ENCODE data around the gene CORO2B.

Gene CORO2B

GRCh38 chr15:68621535-68621934, 42.7 kb downstream of the CORO2B start:
- no peak for TF ChIP-seq CTCF (conservative IDR thresholded peaks at IDR 0.05; ENCODE audit: low read depth, low read length)
- no peak for DNase-seq (ENCODE audit: low read depth)

GRCh38 chr15:68623301-68623892, 44.6 kb downstream of the CORO2B start:
- no peak overlapping the region for H3K4me3 ChIP-seq (ENCODE audit: low read length)
- no peak for TF ChIP-seq CTCF (conservative IDR thresholded peaks at IDR 0.05; ENCODE audit: low read depth, low read length)
- peak; percentile 46 for DNase-seq (ENCODE audit: low read depth)

More at GRCh38 chr15:68621535-68621934, 42.7 kb downstream of the CORO2B start:
- H3K4me3 ChIP-seq (ENCODE audit: low read length): no peak overlapping the region

GRCh38 chr15:68625853-68626252, 47.1 kb downstream of the CORO2B start:
- DNase-seq (ENCODE audit: low read depth): no peak
- H3K4me3 ChIP-seq (ENCODE audit: low read length): no peak overlapping the region
- no peak for TF ChIP-seq CTCF (conservative IDR thresholded peaks at IDR 0.05; ENCODE audit: low read depth, low read length)

GRCh38 chr15:68626283-68626682, 47.5 kb downstream of the CORO2B start:
- TF ChIP-seq CTCF (conservative IDR thresholded peaks at IDR 0.05; ENCODE audit: low read depth, low read length): no peak
- no peak for DNase-seq (ENCODE audit: low read depth)
- no peak overlapping the region for H3K4me3 ChIP-seq (ENCODE audit: low read length)

GRCh38 chr15:68626739-68627138, 47.9 kb downstream of the CORO2B start:
- no peak for DNase-seq (ENCODE audit: low read depth)
- H3K4me3 ChIP-seq (ENCODE audit: low read length): no peak overlapping the region
- no peak for TF ChIP-seq CTCF (conservative IDR thresholded peaks at IDR 0.05; ENCODE audit: low read depth, low read length)

GRCh38 chr15:68627476-68627875, 48.7 kb downstream of the CORO2B start:
- no peak for DNase-seq (ENCODE audit: low read depth)
- no peak for TF ChIP-seq CTCF (conservative IDR thresholded peaks at IDR 0.05; ENCODE audit: low read depth, low read length)
- no peak overlapping the region for H3K4me3 ChIP-seq (ENCODE audit: low read length)

- no peak for TF ChIP-seq CTCF (conservative IDR thresholded peaks at IDR 0.05; ENCODE audit: low read depth, low read length)
- no peak overlapping the region for H3K4me3 ChIP-seq (ENCODE audit: low read length)
- DNase-seq (ENCODE audit: low read depth): no peak
Observed at GRCh38 chr15:68627995-68628394, 49.2 kb downstream of the CORO2B start.
